Measurements from ENCODE around the gene WDPCP.
"Not testable (repeated sequence)": the region's sequence is repeated elsewhere in the genome, so short reads cannot be mapped to it uniquely, and the experiment has no call there.

The WDPCP gene

DNA sequence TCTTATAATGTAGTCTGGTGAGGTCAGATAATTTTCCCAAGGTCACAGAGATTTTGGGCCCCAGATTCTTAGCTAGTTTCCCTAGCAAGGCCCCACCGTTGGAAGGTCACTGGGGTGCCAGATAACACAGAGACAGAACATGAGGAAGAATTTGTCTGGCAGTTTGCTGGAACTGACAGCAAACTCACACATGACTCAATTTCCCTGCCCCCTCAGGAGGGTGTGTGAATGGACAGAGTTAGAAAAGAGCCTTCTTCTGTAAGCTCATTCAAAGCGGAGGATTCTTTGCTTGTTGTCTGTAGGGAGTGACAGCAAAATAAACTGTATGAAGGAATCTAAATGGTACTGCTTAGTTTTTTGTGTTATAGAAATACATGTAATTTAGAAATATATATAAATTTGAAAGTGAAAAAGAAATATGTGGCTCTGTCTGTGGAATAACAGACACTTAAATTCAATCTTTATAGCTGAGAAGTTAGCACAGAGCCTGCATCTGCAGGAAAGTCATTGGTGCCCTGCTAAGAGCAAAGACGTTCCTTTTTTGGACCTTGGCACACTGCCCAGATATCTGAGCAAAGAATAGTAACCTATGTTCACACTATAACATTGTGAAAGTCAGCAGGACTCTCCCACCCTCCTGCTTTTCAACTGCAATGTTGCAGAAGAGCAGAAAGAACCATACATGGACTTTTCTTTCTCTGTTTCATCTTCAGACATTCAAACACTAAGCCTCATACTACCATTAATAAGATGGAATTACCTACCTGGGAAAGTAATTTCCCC is 2.5 kb upstream of the WDPCP start:
- DNase-seq (ENCODE audit: low read depth): peak; percentile 41

DNA sequence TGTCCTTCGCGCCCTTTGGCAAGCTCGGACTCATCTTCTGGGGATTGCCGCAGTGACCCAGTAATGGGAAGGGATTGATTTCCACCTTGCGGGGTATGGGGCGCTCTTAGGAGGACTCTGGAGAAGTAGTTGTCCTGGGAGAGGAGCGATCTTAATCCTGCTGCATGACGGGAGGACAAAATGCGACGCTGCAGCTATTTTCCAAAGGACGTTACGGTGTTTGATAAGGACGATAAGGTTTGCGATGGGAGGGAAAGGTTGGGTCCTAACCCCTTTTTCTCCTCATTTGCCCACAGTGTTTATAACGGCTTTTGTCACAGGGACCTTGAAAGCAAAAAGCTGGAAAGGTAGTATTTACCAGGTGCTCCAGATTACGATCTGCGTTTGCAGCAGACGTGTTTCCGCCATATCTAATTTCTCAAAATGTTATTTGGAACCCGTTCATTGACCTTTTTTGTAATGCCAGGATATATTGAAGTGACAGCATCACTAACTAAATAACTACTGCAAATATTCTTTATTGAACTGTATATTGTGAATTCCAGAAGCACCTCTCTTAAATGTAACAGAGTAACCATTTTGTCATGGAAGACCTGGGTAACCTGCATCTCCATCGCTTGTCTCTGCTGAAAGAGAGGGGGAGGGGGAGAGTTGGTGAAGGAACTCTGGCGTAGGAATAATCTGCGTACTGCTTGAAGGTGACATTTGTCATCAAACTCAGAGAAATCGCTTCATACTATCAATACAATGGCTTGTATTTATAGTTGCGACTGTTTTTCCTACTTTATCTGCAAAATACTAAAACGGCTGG is 1.1 kb upstream of the WDPCP start:
- no peak for DNase-seq (ENCODE audit: low read depth)

DNA sequence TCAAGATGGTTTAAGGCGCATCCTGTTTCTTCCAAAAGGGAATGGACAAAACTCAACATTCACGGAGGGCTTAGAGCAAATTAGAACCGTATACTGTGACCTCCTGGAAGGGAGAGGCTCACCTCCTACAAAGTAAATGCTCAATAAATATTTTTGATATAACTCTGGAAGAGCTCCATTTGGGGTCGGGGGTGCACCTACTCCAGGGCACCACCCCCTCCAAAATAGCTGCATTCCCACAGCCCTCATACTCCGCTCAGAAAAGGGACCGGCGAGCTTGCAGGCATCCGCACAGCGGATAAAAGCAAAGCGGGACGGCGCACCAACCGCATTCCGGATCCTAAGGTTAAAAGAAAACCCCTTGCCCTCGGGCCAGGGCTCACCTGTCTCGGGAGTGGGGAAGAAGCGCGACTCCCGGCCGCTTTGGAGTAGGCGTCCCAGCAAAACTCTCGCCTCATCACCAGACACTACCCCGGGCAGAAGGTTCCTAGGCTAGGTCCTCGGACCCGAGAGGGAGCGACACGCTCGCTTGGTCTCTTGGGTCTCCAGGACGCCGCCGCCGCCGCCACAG is 378 bp downstream of the WDPCP start:
- DNase-seq (ENCODE audit: low read depth): no peak

DNA sequence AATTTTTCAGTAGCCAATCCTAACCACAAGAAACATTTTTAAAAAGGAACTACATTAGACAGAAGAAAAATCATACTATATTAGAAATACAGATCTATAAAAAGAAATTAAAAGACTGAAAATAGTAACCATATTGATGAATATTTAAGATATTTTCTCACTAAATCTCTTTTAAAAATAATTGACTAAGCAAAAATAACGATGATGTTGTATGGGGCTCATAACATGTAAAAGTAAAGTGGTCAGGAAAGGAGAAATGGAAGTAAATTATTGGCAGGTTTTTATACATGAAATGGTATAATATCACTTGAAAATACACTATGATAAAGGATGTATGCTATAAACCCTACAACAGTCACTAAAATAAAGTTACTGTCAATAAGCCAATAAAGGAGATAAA is 5.4 kb downstream of the WDPCP start:
- DNase-seq (ENCODE audit: low read depth): no peak

DNA sequence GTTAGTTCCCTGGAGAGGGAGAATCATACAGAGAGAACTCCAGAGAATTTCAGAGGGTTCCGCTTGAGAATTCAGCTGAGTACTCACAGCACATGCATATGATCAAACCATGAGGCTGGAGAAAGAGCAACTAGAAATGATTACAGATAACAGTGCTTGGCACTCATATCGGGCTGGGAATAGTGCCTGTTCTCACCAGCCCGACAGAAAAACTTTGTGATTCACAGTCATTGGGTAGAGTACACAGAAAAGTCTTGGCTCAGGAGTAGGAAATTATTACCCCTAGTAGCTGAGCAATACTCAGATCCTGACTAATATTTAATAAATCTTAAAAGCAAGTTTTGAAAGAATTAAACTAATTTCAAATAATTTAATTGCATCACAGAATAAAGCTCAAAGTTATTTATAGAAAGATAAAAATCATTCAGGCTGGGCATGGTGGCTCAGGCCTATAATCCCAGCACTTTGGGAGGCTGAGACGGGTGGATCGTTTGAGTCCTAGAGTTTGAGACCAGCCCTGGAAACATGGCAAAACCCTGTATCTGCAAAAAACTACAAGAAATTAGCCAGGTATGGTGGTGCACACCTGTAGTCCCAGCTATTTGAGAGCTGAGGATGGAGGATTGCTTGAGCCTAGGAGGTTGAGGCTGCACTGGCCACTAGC is 6.8 kb downstream of the WDPCP start:
- DNase-seq (ENCODE audit: low read depth): peak; percentile 28

DNA sequence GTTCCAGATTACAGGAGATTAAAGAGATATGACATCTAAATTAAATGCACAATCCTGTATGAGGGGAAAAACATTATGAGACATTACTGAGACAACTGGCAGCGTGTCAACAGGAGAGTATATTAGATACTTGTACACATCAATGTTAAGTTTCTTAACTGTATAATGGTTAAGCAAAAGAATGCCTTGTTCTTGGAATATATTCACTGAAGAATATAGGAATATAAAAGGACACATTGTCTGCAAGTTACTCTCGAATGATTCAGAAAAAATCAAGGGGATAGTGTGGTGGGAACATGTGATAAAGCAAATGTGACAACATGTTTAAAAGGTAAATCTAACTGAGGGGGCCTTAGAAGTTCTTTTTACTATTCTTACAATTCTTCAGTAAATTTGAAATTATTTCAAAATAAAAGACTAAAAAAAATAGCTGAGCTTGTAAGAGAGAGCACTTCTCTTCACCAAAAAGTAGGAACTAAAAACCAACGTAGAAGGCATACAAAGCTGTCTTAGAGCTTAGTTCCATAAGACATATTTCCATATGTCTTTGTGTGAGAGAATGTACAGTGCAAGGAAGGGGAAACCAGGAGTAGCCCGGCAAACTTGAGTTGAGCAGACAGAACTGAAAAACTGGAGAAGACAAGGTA is 7.5 kb downstream of the WDPCP start:
- no peak for DNase-seq (ENCODE audit: low read depth)

DNA sequence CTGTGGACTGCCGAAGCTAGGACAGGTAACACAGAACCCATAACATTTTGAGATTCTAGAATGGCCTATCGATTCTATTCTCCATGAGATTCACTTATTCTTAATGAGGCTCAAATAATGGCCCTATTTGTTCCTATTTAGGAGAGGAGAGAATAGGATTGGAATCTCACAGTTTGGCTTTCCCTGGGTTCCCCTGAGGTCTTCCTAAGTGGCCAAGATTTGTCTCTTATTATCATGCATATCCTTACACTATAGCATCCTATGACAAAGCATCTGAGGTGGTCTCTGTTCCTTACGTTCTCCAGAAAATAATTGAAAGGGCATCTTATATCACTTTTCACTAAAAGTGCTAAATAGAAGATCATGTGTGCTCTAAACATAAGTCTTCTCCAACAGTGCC is 9.5 kb downstream of the WDPCP start:
- no peak for DNase-seq (ENCODE audit: low read depth)

DNA sequence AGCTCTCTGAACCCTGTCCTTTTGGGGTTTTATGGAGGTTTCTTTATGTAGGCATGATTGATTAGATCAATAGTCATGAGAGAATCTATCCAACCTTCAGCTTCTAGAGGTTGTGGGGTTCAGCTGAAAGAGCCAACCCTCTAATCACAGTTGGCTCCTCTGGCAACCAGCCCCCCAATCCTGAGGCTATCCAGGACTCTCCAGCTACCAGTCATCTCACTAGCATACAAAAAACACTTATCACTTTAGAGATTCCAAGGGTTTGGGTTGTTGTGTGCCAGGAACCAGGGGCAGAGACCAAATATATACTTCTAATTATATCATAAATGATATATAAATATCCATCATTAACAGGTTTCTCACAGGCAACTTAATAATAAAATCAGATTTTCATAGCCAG is 11.7 kb downstream of the WDPCP start:
- no peak for DNase-seq (ENCODE audit: low read depth)

DNA sequence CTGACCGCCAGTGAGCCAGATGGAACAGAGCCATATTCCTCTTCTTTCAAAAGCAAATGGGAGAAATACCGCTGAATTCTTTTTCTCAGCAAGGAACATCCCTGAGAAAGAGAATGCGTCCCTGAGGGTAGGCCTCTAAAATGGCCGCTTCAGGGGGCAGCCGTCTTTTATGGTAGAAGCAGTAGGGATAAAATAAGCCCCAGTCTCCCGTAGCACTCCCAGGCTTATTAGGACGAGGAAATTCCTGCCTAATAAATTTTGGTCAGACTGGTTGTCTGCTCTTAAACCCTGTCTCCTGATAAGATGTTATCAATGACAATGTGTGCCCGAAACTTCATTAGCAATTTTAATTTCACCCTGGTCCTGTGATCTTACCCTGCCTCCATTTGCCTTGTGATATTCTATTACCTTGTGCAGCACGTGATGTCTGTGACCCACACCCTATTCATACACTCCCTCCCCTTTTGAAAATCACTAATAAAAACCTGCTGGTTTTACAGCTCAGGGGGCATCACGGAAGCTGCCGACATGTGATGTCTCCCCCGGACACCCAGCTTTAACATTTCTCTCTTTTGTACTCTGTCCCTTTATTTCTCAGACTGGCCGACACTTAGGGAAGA is 14.4 kb downstream of the WDPCP start:
- DNase-seq (ENCODE audit: low read depth): not testable (repeated sequence)

DNA sequence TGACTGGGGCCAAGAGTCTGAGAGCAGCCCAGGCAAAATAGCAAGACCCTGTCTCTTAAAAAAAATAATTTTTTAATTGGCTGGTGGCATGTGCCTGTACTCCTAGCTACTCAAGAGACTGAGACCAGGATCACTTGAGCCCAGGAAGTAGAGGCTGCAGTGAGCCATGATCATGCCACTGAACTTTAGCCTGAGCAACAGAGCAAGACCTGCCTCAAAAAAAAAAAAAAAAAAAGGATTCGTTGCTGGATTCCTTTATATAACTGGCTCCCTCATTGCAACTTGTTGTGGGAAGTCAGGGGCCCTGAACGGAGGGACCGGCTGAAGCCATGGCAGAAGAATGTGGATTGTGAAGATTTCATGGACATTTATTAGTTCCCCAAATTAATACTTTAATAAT is 15.3 kb downstream of the WDPCP start:
- not testable (repeated sequence) for DNase-seq (ENCODE audit: low read depth)

DNA sequence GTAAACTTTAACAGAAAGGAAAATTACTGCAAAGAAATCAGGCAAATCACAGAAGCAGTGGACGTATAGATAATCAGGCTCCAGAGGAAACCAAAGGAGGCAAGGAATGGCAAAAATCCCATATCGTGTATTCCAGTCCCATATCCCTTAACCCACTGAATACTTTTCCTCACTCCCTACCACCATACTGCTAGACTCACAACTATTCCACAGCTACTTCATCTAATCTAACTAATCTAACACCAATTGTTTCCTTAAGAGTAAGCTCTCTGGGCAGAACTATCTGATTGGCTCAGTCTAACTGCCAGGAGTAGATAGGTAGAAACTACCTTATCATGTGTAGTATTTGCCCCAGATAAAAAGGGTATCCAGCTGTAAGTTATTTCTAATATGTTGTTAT is 16.3 kb downstream of the WDPCP start:
- no peak for DNase-seq (ENCODE audit: low read depth)

DNA sequence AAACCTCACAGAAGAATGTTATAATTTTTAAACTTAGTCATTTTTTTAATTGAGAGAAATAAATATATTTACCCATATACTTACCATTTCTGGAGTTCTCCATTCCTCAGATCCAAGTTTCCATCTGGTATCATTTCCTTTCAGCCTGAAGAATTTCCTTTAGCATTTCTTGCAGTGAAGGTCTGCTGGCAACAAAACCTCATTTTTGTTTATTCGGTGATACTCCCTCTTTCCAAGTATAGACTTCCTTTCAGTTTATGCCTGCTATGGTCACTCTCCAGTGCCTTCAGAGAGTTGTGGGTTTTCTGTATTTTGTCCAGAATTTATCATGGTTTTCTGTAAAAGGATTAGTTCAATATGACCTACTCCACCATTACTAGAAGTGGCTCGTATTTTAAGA is 17.0 kb downstream of the WDPCP start:
- DNase-seq (ENCODE audit: low read depth): no peak

DNA sequence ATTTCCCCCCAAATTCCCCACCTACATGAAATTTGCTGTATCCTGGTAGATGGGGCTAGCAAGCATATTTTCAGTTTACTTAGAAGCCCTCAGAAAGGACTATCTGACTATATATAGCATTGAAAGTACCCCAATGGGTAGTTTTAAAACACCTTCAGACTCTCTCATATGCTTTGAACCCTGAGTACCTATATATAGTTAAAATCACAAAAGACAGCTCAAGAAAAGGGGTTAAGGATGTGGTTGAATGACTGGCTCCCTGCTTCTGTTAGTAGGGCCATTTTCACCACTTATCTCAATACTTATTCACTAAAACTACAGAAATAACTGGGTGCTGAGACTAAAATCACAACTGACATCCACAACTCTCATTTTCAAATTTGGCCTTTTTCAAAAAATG is 18.5 kb downstream of the WDPCP start:
- no peak for DNase-seq (ENCODE audit: low read depth)

DNA sequence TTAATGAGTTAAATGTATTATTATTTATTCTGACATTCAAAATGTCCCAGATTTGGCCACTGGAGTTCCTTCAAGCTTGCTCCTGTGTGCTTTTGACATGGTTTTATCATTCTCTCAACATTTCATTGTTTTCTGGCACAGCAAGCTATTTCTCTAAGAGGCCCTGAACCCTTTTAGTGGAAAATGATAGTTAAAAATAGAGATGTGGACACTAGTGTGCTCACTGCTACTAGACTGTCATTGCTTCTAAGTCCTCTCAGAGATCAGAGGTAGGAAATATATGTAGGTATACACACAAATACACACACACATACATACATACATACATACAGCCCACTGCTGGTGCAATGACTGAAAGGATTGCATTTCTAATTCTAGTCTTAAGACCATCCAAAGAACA is 25.5 kb downstream of the WDPCP start:
- no peak for DNase-seq (ENCODE audit: low read depth)

DNA sequence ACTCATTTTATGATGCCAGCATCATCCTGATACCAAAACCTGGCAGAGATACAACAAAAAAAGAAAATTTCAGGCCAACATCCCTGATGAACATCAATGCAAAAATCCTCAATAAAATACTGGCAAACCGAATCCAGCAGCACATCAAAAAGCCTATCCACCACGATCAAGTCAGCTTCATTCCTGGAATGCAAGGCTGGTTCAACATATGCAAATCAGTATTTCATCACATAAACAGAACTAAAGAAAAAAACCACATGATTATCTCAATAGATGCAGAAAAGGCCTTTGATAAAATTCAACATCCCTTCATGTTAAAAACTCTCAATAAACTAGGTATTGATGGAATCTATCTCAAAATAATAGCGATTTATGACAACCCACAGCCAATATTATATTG is 29.4 kb downstream of the WDPCP start:
- not testable (repeated sequence) for DNase-seq (ENCODE audit: low read depth)

DNA sequence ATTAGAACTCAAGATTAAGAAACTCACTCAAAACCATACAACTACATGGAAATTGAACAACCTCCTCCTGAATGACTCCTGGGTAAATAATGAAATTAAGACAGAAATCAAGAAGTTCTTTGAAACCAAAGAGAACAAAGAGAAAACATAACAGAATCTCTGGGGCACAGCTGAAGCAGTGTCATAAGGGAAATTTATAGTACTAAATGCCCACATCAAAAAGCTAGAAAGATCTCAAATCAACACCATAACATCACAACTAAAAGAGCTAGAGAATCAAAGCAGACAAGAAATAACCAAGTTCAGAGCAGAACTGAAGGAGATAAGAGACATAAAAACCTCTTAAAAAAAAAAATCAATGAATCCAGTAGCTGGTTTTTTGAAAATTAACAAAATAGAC is 30.5 kb downstream of the WDPCP start:
- not testable (repeated sequence) for DNase-seq (ENCODE audit: low read depth)

DNA sequence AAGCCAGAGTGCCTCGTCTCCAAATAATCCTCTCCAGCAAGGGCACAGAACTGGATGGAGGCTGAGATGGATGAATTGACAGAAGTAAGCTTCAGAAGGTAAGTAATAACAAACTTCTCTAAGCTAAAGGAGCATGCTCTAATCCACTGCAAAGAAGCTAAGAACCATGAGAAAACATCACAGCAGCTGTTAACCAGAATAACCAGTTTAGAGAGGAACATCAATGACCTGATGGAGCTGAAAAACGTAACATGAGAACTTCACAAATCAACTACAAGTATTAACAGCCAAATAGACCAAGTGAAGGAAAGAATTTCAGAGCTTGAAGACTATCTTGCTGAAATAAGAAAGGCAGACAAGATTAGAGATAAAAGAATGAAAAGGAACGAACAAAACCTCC is 32.3 kb downstream of the WDPCP start:
- DNase-seq (ENCODE audit: low read depth): no peak

DNA sequence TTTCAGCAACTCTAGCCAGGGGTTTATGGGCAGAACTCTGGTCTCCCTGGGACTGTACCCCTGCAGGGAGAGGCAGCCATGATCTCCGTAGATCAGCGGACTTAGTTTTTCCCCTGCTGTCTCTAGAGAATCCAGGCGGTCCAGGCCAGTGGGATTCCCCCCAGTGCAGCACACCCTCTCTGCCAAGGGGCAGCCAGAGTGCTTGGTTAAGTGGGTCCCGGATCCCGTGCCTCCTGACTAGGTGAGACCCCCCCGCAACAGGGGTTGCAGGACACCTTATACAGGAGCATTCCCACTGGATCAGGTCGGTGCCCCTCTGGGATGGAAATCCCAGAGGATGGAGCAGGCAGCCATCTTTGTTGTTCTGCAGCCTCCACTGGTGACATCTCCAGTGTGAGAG is 33.0 kb downstream of the WDPCP start:
- no peak for DNase-seq (ENCODE audit: low read depth)

DNA sequence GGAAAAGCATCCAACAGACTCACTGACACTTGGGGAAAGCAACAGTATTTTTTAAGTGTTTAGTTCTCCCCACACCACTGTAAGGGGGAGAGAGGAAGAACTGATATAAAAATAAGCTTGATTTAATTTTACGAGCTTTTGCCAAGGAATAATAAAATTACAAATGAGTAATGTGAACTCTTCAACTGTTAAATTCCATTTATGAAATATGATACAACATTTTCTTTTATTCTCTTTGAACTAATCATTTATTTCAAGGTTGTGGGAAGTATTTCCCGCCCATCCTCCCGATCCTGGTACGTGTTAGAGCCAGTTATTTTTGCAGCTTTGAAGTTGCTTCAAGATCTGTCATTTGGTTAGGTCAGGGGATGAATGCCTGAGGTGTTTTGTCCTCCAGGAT is 35.2 kb downstream of the WDPCP start:
- DNase-seq (ENCODE audit: low read depth): peak; percentile 76

DNA sequence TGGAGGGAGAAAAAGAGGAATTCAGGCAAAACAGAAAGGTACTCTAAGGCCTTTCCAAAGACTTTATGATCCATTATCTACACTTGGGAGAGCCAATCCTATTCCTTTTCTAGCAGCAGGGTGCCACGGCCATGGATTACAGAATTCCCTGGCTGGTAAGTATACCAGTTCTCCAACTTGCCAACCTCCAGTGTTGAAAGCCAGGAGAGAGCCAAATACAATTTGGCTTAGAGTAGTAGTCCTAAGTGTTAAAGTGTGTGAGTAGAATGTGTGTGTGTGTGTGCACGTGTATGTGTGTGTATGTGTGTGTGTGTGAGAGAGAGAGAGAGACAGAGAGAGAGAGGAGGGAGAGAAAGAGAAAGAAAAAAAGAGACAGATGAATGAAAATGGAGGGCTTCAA is 43.3 kb downstream of the WDPCP start:
- no peak for DNase-seq (ENCODE audit: low read depth)

DNA sequence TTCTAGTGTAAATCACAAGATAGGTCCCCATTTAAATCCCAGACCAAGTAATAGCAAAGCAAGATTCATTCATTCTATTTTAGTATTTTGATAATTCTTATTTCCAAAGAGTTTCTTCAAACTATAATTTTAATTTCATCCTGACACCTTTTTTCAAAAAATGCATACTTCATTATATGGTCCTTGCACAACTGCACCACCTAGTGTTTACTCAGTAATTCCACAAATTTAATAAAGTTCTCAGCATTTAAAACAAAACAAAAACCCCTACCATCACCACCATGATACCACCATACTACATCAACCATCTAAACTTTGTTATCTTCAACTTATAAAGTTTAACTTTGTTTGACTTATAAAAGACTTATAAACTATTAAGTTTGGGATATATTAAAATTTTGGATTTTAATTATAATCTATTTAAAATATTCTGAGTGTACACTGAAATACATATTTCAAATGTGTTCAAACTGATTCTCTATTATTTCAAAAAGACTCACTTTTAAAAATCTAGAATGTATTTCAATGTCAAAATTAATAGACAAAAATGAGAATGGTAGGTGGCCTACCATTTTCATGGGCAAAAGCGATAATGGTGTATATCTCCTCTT is 44.2 kb downstream of the WDPCP start:
- no peak for DNase-seq (ENCODE audit: low read depth)

Data from iris pigment epithelial cell (primary cell).